Skin of body (tissue), 2 donors: Measurements from ENCODE around the gene TEX26. TPM values are rescaled to one million over a fixed set of nuclear protein-coding genes. Genes with fewer than 3 reads are reported as not detected.
A peak's percentile ranks its signal among the peaks of the same experiment; 100 is the strongest.

Experiments
- DNase-seq: peaks from one replicate; lab custom pipeline; 2025; lab: John Stamatoyannopoulos, UW
- total RNA-seq: library from RNA; depleted of rRNA; stranded (reverse); fragments of >200 nt; gene quantifications from one replicate; pipeline ENCODE4 v1.2.3, GENCODE V29; 2014

Gene TEX26
- total RNA-seq, result not detected

DNA sequence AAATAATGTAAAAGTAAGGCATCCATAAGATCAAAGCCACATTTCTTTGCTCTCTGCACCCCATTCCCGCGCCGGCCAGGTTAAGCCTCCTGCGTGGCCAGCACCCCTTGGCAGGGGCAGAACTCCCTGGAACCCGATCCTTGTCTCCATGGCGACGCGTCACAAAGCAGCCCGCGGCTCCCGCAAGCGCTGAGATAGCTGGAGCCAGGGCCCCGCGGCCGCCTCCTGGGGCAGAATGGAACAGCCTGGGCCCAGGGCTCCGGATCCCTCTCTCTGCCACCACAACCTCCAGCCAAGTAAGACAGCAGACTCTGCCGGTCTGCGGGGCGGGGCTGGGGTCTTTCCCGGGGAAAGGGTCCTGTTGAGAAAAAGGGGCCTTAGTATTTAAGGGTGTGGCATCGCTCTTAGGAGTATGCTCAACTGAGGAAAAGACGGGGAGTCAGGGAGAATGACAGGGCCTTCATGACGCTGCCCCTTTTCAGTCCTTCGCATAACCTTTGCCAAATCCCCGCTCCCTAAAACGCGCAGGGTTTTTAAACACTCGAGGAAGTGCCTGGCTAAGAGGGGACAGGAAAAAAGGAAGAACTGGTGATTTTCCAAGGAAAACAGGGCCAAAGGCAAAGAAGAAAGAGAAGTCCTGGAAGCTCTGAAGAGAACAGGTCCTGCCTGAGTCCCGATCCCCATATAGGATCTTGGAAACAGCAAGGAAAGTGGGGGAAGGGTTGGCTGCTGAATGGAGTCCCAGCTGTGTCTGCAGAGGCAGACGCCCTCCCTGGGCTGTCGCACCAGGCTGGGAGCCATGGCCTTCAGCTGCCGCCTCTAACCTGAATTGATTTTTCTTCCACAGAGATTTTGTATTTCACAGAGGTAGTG is at the start of gene TEX26:
TEX26 (plus strand) TSS at position 176 of the 873 bp plus-strand sequence; CDS start at position 236, 60 bp downstream.
- no peak for DNase-seq

DNA sequence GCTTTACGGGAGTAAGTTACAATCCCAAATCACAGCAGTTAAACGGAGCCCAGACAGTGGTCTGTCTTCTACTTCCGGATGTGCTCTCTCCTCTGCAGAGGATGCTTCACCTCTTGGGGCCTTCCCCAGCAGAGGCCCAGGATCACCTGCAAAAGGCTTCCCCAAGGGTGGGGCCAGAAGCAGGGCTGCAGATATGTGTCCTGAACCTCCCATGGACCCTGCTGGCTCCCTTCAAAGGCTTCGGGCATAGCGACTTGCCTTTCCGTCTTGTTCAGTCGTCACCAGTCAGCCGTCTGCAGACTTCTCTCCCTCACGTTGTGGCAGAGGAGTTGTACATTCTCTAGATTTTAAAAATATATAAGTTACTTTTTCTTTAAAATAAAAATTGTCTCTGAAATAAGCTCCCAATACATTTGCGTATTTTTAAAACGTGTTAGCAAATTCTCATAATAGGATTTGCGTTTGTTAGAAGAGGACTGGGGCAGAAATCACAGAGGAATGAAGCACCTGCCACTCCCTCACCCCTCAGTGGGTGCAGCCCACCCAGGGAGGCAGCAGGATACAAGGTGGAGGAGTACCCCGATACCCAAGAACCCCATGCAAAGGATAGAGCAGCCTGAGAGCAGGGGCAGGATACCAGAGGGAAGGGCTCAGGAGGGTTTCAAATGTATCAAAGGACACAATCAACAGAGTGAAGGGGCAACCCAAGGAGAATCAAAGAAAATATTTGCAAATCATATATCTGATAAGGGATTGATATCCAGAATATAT is 49.3 kb upstream of the TEX26 start:
- no peak for DNase-seq

DNA sequence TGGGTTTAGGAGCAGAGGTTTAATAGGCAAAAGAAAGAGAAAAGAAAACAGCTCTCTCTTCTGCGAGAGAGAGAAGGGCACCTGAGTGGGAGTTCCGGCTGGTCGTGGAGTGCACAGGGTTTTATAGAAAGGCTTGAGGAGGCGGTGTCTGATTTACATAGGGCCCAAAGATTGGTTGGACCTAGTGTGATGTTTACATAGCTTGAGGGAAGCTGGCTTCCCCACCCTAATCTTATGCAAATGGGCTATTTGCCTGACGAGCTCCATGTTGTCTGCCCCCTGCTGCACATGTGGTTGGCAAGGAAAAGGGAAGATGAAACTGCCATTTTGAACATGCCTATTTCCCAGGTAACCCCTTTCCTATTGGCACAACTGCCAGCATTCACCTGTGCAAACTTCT is 47.9 kb upstream of the TEX26 start:
- no peak for DNase-seq

DNA sequence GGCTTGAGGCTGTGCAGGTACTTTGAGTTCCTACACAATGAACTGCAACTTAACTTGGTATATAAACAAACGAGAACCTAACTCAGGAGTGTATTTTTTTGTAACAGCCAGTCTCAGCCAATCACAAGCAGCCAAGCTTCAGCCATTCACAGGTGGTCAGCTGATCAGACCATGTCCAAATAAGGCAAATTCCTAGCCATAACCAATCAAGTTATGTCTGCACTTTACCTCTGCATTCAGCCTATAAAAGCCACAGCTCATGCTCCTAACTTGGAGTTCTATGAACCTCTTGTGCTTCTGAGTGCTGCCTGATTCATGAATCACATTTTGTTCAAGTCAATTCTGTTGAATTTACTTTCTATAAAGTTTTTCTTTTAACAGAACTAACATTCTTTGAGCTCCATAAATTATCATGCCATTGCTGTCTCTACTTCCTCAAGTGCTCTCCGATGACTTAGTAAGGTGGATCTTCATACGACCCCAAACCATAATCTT is 43.2 kb upstream of the TEX26 start:
- DNase-seq, result no peak

DNA sequence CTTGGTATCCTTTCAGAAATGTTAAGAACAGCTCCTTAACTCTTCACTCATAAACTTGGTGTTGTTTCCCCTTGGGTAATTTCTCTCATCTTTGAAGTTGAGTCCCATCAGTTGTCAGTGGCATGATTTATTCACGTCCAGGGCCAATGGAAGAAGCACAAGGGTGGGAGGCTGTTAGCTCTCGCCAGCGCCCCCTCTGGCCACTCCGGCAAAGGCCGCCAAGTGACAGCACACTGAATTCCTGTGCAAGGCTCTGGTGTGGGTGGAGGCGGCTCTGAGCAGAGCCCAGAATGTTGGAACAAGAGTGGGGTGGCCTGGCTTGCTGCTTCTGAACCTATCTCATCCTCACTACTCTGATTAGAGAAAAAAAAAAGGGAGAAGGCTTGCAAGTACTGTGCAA is 39.5 kb upstream of the TEX26 start:
- DNase-seq, result no peak

DNA sequence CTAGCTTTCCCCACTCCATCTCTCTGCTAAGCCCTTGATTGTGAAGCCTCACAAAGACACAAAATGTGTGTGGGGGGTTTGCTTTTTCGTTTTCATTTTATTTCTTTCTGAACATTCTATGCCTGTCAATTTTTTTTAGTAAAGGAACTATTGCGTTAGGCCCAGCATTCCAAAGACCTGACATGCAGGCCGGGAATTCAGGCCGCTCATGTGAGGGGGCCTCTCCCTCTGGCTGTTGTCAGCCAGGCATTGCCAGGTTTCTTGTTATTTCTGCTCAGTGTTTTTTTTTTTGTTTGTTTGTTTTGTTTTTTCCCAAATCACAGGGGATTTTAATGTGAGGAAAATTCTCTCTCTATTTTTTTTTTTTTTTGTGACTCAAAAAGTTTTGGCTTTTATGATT is 36.7 kb upstream of the TEX26 start:
- peak; percentile 50 for DNase-seq

DNA sequence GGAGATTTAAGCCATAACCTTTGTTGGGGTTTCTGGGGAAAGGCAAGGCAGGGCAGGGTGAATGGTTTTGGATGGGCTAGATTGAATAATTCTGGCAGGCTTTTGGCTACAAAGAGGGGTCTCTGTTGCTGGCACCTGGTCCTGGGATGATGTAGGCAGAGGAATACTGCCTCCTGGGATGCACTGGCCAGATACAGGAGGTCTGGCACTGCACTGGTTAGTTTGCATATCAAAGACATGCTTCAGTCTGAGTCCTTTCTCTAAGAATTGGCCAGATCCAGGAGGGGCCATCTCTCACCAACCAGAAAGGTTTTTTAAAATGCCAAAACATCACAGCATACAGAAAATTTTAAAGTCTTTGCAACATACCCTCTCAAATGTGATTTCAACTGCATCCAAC is 34.4 kb upstream of the TEX26 start:
- no peak for DNase-seq

DNA sequence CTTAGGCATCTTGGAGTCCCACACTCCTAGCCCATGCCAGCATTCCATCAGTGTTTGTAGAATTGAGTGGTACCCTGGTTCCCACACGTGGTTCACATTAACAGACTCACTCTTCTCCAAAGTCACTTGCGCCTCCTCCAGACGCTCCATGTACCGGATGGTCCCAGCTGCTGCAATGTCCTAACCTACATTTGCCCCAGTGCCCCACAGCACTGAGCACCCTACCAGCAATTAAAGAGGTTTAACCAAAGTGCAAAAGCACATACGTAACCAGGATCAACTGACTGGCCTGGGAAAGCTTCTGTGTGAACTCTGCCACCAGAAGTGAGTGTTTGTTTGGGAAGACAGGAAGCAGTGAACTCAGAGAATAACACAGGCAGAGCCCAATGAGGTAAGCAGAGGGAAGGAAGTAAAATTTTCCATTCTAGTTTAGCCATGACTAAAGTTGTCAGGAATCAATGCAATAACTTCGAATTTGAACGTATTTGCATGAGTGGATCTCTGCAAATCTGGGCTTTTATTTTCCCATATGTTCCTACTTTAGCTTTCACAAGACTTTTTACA is 33.7 kb upstream of the TEX26 start:
- DNase-seq, result peak; percentile 93

DNA sequence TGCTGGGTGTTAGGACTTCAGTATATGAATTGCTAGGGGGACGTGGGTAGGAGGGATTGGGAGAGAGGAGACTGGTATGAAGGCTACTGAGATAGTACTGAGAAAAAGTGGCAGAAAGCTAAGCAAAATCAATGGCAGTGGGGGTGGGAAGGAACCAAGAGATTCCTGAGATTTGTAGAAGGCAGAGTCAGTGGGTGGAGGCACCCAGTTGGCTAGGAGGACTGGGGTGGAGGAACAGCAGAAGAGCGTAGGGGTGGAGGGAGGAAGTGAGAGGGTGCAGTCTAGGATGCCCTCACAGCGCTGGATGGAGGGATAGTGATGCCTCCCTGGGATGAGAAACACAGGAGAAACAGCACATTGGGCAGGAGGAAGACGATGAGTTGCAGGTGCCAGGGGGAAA is 32.0 kb upstream of the TEX26 start:
- no peak for DNase-seq

DNA sequence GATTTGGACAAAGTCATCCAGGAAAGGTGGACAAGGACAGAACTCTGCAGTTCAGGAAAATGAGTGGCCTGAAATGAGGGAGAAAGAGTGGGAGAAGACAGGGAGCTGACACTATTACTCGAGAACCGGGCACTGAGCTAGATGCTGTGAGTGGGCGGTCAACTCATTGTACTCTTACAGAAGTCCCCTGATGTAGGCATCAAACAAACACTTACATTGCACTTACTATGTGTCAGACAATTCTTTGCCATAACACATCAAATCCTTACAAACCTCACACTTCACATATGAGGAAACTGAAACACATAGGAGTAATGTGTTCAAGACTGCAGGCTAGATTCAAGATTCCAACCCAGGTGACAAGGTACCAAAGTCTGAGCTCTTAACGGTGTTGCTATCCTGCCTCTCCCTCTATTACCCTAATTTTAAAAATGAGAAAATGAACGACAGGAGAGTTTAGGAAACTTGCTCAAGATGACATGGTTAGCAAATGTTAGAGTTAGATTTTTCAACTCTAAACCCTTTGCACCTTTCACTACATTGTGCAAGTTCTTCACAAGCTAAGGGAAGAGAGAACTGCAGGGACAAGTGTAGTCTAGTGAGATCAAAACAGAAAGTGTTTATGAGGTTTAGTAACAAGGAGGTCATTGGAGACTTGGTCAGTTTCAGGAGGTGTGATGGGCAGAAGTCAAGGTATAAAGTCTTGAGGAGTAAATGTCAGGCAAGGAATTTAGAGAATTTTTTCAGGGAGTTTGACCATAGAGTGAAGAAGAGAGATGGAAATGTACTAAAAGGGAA is 31.3 kb upstream of the TEX26 start:
- DNase-seq, result no peak

DNA sequence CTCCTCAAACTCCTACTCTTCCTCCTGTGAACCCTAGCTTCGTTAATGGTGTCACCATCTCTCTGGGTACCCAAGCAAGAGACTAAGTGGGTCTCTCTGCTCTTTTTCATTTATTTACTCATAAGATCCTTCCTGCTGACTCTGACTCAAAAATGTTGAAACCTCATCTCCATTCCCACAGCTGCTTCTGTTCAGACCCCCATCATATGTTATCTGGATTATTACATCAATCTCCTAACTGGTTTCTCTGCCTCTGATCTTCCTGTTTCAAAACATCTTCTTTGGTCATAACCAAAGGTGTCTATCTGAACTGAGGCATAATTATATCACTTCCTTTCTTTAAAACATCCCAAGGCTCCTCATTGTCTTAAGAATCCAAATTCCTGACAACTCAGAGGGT is 28.4 kb upstream of the TEX26 start:
- no peak for DNase-seq

DNA sequence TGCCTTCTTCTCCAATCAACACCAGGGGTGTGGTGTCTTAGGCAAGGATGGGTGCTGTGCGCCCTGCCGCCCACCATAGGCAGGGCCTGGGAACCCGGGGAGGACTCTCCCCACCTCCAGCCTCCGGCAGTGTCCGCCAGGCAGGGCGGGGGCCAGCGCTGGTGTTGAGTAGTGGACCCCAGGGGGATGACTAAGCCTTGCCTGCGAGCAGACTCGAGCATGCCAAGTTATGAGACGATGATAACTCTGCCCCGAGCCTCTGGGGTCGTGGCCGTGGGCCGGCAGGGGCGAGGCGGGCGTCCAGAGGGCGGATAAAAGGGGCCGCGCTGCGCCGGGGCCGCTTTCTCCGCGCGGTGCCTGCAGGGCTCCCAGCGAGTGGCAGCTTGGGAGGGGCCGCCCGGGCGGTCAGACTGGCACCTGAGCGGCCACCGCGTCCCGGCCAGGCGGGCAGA is 26.5 kb upstream of the TEX26 start, which contains the start of gene MEDAG:
MEDAG (plus strand) TSS at position 340 of the 452 bp plus-strand sequence. CDS start 245 bp downstream, outside the sequence.
- DNase-seq, result peak; percentile 59

DNA sequence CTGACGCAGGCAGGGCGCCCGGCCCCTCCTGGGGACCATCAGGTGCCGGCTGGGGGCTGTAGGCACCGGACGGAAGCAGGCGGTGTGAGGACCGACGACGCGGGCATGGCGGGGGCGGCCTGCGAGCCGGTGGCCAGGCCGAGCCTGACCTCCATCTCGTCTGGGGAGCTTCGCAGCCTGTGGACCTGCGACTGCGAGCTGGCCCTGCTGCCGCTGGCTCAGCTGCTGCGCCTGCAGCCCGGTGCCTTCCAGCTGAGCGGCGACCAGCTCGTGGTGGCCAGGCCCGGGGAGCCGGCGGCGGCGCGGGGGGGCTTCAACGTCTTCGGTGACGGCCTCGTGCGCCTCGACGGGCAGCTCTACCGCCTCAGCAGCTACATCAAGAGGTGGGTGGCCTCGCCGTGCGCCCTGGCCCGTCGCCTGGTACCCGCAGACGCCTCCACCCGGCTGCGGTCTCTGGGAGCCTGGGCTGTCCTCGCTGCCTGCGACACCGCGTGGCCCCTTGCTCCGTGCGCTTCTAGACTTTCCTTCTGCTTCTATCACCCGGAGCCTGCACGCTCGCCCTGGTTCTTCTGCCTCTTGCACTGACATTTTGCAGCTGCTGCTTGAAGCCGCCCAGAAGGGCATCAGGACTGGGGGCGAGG is 25.9 kb upstream of the TEX26 start:
- DNase-seq, result no peak

DNA sequence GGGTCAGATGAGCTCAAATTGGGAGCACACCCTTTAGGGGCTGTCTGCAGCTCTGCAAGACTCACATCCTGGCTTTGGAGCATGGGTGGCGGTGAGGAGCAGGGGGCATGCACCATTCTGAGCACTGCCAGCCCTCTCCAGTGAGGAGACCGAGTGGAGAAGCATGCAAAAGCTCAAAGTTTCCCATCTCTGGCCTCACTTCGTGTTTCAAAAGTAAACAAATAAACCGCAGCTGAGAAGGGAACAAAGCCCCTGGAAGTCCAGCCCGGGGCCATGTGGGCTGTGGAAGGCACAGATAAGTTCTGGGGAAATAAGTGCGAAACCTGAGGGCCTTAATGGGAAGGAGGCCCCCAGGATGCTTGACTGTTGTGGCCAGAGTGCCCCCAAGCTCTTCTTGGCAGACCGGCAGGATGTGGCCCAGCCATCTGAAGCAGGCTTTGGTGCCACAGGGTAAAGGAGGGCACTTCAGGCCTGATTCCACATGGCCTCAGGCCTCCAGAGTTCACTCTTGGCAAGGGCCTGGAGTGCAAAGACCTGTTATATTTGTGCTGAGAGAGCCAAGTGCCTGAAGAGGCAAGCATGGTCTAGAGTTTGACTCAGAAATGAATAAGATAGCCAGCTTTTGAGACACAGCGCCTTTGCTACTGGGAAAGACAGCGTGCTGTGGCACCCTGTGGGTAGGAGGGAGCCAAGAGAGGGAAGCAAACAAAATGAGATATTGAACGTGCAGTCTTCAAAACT is 25.2 kb upstream of the TEX26 start:
- DNase-seq, result no peak

DNA sequence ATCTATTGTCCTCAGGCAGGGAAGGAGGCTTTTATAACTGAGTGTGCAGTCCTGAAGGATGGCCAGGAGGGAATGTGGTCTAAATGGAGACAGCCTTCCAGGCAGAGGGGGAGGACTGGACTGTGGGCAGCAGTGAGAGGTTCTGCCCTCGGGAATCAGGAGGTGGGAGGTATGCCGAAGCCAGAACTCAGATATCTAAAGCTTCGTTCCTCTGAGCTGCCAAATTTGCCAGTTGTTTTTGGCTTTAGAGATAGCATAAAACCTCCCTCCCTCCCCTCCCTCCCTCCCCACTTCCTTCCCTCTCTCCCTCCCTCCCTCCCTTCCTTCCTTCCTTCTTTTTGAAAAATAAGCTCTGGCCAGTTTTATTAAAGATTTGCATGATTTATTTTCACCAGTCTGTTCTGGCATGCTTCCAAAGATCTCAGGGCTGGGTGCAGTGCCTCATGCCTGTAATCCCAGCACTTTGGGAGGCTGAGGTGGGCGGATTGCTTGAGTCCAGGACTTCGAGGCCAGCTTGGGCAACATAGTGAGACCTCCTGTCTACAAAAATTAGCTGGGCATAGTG is 24.0 kb upstream of the TEX26 start:
- DNase-seq, result no peak

DNA sequence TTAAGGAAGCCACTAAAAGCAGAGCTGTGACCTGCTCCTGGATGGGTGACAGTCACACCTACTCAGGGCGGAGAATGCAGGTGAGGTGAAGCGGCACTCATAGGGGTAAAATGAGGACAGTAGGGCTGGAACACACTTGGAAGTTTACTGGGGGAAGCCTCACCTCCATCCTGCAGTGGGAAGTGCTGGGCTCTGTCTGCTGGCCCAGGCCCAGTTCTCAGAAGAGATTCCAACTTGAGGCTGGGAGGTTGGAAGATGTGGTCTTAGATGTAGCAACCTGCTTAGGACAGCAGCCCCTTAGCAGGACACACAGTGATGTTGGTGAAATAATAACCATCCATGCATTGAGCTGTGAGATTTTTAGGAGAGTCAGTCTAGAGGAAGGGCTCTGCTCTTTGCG is 21.8 kb upstream of the TEX26 start:
- DNase-seq, result no peak

DNA sequence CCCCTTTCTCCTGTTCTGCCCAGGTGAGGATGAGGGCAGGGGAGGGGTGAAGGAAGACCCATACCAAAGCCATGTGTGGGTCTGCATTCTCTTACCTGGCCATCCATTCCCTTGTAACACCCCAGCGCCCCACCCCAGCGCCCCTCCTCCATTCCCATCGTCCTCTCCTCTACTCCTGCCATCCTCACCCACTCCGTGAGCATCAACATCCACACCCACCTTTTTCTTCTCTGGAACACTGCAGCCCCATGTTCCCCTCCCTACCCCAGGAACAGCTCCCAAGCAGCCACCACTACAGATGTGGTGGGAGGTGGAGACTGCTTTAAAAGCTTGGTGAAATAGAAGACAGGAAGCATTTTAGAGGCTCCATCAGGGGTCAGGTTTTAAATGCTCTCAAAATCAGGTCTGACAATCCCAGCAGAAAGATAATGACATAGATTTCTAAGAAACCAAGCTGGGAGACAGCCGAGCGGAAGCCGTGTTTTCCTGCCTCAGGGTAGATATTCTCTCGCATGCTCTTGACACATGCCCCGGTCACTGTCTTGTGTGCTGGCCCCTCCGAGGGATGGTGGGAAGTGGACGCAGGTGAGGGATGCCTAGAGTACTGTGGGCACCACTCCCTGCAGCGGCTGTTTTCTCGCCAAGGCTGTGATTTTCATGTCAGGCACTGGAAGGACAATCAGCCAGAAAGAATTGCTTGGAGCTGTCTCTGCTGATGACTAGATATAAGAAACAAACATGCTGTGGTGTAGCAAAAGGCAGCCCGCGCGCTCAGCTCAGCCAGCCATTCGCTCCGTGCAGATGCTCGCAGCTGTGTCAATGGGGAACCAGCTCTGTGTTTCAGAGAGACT is 16.5 kb upstream of the TEX26 start:
- no peak for DNase-seq

DNA sequence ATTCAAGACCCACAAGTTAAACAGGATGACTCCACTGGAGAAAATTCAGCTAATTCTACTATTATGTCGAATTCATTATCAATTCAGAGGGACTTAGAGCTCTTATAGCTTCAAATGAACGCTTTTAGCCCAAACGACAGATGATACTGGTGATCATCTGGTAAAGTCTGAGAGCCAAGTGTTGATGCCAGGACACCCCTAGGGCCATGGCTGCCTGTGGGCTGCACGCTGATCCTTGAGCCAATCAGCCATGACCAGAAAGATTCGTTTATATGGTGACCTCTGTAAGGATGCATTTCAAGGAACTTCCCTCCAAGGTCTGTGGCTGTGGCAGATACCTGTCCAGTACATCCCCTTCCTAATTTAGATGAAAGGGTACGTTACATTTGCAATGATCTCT is 15.5 kb upstream of the TEX26 start:
- DNase-seq, result no peak
